Endodermal cell (in vitro differentiated cells): ENCODE measurements around the gene CDK1. TPM values are rescaled to one million over a fixed set of nuclear protein-coding genes. Genes with fewer than 3 reads are reported as not detected.

Experiments
- DNase-seq: peaks from one replicate; pipeline ENCODE4 v3.0.0-alpha.2; 2017
- H3K27ac ChIP-seq: 2 replicates; pipeline ENCODE4 v1.5.1; 2013; ENCODE audit warnings: mild to moderate bottlenecking, low read depth, low read length, moderate library complexity
- H3K27me3 ChIP-seq: 2 replicates; pipeline ENCODE4 v1.6.1; 2013; ENCODE audit warnings: mild to moderate bottlenecking, low read length, moderate library complexity; ENCODE audit not compliant: insufficient read depth, control insufficient read depth, poor library complexity, severe bottlenecking
- H3K36me3 ChIP-seq: 2 replicates; pipeline ENCODE4 v1.7.0; 2013; ENCODE audit warnings: mild to moderate bottlenecking, low read length, moderate library complexity; ENCODE audit not compliant: control insufficient read depth, insufficient read depth
- H3K4me1 ChIP-seq: one replicate; pipeline ENCODE4 v1.7.0; 2013; ENCODE audit warnings: low read length; ENCODE audit not compliant: control insufficient read depth, insufficient read depth
- H3K4me3 ChIP-seq: 2 replicates; pipeline ENCODE4 v1.5.1; 2013; ENCODE audit warnings: mild to moderate bottlenecking, low read length, moderate library complexity
- H3K9ac ChIP-seq: 2 replicates; pipeline ENCODE4 v1.6.1; 2013; ENCODE audit warnings: mild to moderate bottlenecking, low read length, moderate library complexity; ENCODE audit not compliant: poor library complexity, severe bottlenecking; ENCODE audit errors: extremely low read depth
- H3K9me3 ChIP-seq: 2 replicates; pipeline ENCODE4 v1.6.1; 2013; ENCODE audit warnings: mild to moderate bottlenecking, low read length, moderate library complexity; ENCODE audit not compliant: control insufficient read depth
- H3K27ac Mint-ChIP-seq: 2 replicates; pipeline ENCODE4 v1.8.0; 2020; ENCODE audit warnings: mixed read lengths
- H3K27me3 Mint-ChIP-seq: 2 replicates; pipeline ENCODE4 v1.8.0; 2021; ENCODE audit warnings: mild to moderate bottlenecking, mixed read lengths; ENCODE audit not compliant: insufficient read depth
- H3K36me3 Mint-ChIP-seq: 2 replicates; pipeline ENCODE4 v1.8.0; 2020; ENCODE audit warnings: low read depth, mixed read lengths
- H3K4me1 Mint-ChIP-seq: 2 replicates; pipeline ENCODE4 v1.8.0; 2020; ENCODE audit warnings: mixed read lengths
- H3K4me3 Mint-ChIP-seq: 2 replicates; pipeline ENCODE4 v1.8.0; 2020; ENCODE audit warnings: mild to moderate bottlenecking, moderate library complexity, mixed read lengths
- H3K9me3 Mint-ChIP-seq: 2 replicates; pipeline ENCODE4 v1.8.0; 2020; ENCODE audit warnings: mild to moderate bottlenecking, mixed read lengths
- WGBS, 2 experiments: methylation state at CpG; one replicate each; pipeline versions ENCODE4 v1.1.5 to v1.1.7; 2013; ENCODE audit warnings: missing lambda C conversion rate in 2 of 2, mixed read lengths in 1 of 2; ENCODE audit not compliant: insufficient coverage in 1 of 2, insufficient read length in 1 of 2; 5-methylcytosine and 5-hydroxymethylcytosine counted together
- total RNA-seq, 2 donors: library from RNA; stranded (reverse); fragmentation: NEBNext Ultra II Directional in 1 of 2; extraction: Animal tissue kit (Norgen Biotek cat#: 25700) in 1 of 2; gene quantifications; 2 replicates in 1 of 2; 3 replicates in 1 of 2; pipeline ENCODE4 v1.2.1, GENCODE V29; 2021
- TF ChIP-seq, protein P1 (sequence below): fragments of 200-600 bp; sonication (generic); conservative IDR thresholded peaks from 2 replicates; pipeline ENCODE4 v1.5.0; 2021; ENCODE audit warnings: antibody characterized with exemption, mild to moderate bottlenecking

The CDK1 gene
- total RNA-seq, 2 donors from 2014 or later, result 78.3 to 145 TPM

DNA sequence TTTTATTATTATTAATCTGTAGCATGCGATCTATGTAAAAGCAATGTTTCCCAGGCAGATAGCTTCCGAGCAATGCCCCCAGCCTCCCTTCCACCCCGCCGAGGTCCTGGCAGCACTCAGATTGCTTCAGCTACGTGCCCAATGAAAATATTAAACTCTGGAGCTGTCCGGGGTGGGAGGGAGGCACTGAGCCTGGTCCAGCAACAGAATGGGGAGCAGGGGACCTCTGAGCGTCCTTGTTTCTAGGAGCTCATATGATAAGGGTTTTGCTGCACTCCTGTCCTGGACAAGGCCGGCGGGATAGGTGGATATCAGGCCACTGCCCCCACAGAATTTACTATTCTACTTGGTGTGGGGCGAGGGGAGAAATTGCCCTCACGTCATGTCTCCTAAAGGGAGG, 44.5 kb upstream of the CDK1 start:
- Mint-ChIP-seq H3K4me1 (peaks cover 27% of the 10 kb centered on the region), H3K36me3 (no peaks in the 10 kb centered on the region), H3K27me3 (peaks cover 4% of the 10 kb centered on the region), H3K9me3 (no peaks in the 10 kb centered on the region), H3K27ac (no peak overlapping the region), H3K4me3 (peak overlapping the region; percentile 87)
- 80 to 84% methylated on average over 7 to 11 of the region's 11 CpGs for WGBS, 2 experiments
- peaks cover 21% of the 10 kb centered on the region for H3K27me3 ChIP-seq
- H3K4me1 ChIP-seq, result peaks cover 14% of the 10 kb centered on the region
- DNase-seq, result peak; percentile 61
- H3K36me3 ChIP-seq, result no peaks in the 10 kb centered on the region
- TF ChIP-seq, protein P1, sequence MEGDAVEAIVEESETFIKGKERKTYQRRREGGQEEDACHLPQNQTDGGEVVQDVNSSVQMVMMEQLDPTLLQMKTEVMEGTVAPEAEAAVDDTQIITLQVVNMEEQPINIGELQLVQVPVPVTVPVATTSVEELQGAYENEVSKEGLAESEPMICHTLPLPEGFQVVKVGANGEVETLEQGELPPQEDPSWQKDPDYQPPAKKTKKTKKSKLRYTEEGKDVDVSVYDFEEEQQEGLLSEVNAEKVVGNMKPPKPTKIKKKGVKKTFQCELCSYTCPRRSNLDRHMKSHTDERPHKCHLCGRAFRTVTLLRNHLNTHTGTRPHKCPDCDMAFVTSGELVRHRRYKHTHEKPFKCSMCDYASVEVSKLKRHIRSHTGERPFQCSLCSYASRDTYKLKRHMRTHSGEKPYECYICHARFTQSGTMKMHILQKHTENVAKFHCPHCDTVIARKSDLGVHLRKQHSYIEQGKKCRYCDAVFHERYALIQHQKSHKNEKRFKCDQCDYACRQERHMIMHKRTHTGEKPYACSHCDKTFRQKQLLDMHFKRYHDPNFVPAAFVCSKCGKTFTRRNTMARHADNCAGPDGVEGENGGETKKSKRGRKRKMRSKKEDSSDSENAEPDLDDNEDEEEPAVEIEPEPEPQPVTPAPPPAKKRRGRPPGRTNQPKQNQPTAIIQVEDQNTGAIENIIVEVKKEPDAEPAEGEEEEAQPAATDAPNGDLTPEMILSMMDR, result no peak
- H3K4me3 ChIP-seq, result peak overlapping the region; percentile 84
- no peak overlapping the region for H3K9ac ChIP-seq
- H3K9me3 ChIP-seq, result no peaks in the 10 kb centered on the region
- H3K27ac ChIP-seq, result no peak overlapping the region

DNA sequence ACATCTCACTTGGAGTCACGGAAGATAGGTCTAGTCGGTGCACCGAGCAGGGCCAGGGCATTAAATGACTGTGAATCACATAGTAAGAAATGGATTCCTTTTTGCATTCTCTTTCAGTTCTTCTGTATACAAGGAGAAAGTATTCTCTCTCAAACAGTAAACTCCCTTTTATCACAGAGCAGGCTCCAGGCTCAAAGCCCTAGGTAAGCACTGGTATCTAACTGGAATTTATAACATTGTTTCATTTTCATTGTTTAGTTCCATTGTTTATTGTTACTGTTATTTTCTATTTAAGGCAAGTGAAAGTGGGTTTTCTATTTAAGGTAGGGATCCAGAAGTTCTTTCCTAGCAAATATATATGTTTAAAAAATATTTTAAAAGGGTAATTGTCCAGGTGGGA, 44.1 kb upstream of the CDK1 start:
- H3K27ac ChIP-seq, result no peak overlapping the region
- Mint-ChIP-seq H3K27ac (no peak overlapping the region), H3K36me3 (no peaks in the 10 kb centered on the region), H3K9me3 (no peaks in the 10 kb centered on the region), H3K27me3 (peaks cover 4% of the 10 kb centered on the region), H3K4me3 (peak overlapping the region; percentile 87), H3K4me1 (peaks cover 26% of the 10 kb centered on the region)
- TF ChIP-seq, protein P1, result no peak
- DNase-seq, result no peak
- H3K9me3 ChIP-seq, result no peaks in the 10 kb centered on the region
- no peaks in the 10 kb centered on the region for H3K36me3 ChIP-seq
- H3K4me1 ChIP-seq, result peaks cover 14% of the 10 kb centered on the region
- no peak overlapping the region for H3K9ac ChIP-seq
- 84% methylated on average over 3 of the region's 3 CpGs; no CpG with 5 or more reads in 1 of the 2 experiments for WGBS, 2 experiments
- peaks cover 21% of the 10 kb centered on the region for H3K27me3 ChIP-seq
- no peak overlapping the region for H3K4me3 ChIP-seq

DNA sequence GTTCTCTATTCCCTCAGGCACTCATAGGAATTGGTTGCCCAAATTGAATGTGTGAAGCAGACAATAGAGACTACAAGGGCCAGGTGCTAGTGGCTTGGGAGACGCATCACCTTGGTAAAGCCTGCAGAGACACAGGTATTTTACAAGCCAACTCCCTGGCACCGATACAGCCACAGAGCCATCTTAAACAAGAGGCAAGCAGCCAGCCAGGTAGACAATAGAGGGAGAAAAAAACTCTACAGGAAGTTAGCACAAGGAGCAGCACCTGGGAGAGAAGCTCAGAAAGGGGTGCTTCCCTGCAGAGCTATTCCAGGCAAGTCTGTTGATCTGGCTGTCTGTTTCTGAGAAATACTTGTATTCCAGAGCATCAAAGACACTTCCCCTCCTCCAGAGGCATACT, 43.0 kb upstream of the CDK1 start:
- WGBS, 2 experiments, result 73% methylated on average over 2 of the region's 2 CpGs; no CpG with 5 or more reads in 1 of the 2 experiments

More for the DNA sequence above, 43.0 kb upstream of the CDK1 start:
- H3K27ac Mint-ChIP-seq, result no peak overlapping the region
- H3K27me3 Mint-ChIP-seq, result peaks cover 4% of the 10 kb centered on the region
- Histone ChIP-seq H3K27me3 (peaks cover 21% of the 10 kb centered on the region), H3K4me3 (no peak overlapping the region), H3K9me3 (no peaks in the 10 kb centered on the region), H3K27ac (no peak overlapping the region), H3K9ac (no peak overlapping the region), H3K36me3 (no peaks in the 10 kb centered on the region), H3K4me1 (peaks cover 14% of the 10 kb centered on the region)
- no peaks in the 10 kb centered on the region for H3K9me3 Mint-ChIP-seq
- no peak overlapping the region for H3K4me3 Mint-ChIP-seq
- TF ChIP-seq, protein P1, result no peak
- peak; percentile 71 for DNase-seq
- no peaks in the 10 kb centered on the region for H3K36me3 Mint-ChIP-seq
- peaks cover 21% of the 10 kb centered on the region for H3K4me1 Mint-ChIP-seq
